Astrocyte of the cerebellum (primary cell): Measurements from ENCODE around the gene SLC29A3.

Experiments
- DNase-seq: peaks from one replicate; pipeline ENCODE4 v3.0.0-alpha.2; 2011; ENCODE audit warnings: low read depth
- H3K4me3 ChIP-seq: 2 replicates; pipeline ENCODE4 v1.5.1; 2011; ENCODE audit warnings: mild to moderate bottlenecking, low read depth, low read length, moderate library complexity
- in situ Hi-C: cut with HindIII; loops from 2 replicates; pipeline ENCODE4 v1.10.0; 2017; ENCODE audit warnings: low sequenced_read_pairs
- TF ChIP-seq, protein P1 (sequence below): IDR thresholded peaks from 2 replicates; pipeline ENCODE4 v1.5.1; 2012; ENCODE audit warnings: low read length, low read depth, moderate library complexity, mild to moderate bottlenecking; ENCODE audit errors: missing control alignments

The SLC29A3 gene

DNA sequence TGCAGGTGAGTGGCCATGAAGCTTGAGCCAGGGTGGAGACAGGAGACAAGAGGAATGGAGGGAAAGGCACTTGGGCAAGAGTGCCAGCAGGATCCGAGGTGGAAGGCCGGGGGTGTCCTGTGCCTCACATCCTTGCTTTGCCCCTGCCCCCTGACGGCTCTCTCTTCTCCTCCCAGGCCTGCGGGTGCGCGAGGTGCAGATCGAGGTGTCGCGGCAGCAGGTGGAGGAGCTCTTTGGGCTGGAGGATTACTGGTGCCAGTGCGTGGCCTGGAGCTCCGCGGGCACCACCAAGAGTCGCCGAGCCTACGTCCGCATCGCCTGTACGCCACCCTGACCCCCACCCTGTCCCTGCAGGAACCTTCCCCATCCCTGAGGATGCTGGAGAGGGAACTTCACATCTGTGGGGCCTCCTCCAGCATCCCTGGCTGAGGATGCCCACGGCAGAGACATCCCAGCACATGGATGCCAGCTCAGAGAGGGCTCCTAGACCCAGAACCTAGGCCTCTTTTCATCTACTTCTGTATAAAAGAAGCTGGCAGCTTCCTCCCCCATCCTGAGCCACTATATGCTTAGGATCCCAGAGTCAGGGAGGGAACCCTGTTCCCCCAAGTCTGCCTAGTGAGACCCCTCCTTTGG, 34.4 kb upstream of the SLC29A3 start:
- TF ChIP-seq, protein P1, sequence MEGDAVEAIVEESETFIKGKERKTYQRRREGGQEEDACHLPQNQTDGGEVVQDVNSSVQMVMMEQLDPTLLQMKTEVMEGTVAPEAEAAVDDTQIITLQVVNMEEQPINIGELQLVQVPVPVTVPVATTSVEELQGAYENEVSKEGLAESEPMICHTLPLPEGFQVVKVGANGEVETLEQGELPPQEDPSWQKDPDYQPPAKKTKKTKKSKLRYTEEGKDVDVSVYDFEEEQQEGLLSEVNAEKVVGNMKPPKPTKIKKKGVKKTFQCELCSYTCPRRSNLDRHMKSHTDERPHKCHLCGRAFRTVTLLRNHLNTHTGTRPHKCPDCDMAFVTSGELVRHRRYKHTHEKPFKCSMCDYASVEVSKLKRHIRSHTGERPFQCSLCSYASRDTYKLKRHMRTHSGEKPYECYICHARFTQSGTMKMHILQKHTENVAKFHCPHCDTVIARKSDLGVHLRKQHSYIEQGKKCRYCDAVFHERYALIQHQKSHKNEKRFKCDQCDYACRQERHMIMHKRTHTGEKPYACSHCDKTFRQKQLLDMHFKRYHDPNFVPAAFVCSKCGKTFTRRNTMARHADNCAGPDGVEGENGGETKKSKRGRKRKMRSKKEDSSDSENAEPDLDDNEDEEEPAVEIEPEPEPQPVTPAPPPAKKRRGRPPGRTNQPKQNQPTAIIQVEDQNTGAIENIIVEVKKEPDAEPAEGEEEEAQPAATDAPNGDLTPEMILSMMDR: no peak
- no peak for DNase-seq
- in situ Hi-C loops: no loop called here
- no peak overlapping the region for H3K4me3 ChIP-seq

DNA sequence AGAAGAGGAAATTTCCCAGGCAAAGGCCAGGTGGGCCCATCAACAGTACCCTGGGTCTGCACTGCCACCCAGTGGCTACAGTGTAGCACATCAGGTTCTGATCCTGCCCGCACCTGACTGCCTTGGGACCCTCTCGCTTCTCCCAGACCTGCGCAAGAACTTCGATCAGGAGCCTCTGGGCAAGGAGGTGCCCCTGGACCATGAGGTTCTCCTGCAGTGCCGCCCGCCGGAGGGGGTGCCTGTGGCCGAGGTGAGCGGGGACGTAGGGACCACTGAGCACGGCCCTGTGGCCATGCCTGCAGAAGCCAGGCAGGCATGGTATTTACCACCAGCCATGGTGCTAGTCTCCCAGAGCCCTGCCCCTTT, 33.9 kb upstream of the SLC29A3 start:
- in situ Hi-C loops: no loop called here
- no peak overlapping the region for H3K4me3 ChIP-seq
- TF ChIP-seq, protein P1: peak; percentile 78
- DNase-seq: no peak

DNA sequence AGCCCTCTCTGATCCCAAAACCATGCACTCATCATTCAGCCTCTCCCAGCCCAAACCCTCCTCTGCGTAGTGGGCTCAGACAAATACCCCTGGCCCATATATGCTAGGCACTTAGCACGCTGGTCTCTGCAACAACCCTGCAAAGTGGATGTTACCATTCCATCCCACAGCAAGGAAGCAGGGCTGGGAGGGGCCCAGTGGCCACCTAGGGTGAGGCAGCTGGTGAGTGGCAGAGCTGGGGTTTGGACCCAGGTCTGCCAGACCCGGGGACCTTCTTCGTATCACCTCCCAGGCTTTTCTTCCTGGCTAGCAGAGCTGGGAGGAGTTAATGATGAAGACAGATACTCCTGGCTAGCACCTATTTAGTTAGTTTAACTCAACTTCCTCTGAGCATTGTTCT, 33.1 kb upstream of the SLC29A3 start:
- H3K4me3 ChIP-seq: no peak overlapping the region
- TF ChIP-seq, protein P1: no peak
- in situ Hi-C loops: no loop called here
- DNase-seq: no peak

DNA sequence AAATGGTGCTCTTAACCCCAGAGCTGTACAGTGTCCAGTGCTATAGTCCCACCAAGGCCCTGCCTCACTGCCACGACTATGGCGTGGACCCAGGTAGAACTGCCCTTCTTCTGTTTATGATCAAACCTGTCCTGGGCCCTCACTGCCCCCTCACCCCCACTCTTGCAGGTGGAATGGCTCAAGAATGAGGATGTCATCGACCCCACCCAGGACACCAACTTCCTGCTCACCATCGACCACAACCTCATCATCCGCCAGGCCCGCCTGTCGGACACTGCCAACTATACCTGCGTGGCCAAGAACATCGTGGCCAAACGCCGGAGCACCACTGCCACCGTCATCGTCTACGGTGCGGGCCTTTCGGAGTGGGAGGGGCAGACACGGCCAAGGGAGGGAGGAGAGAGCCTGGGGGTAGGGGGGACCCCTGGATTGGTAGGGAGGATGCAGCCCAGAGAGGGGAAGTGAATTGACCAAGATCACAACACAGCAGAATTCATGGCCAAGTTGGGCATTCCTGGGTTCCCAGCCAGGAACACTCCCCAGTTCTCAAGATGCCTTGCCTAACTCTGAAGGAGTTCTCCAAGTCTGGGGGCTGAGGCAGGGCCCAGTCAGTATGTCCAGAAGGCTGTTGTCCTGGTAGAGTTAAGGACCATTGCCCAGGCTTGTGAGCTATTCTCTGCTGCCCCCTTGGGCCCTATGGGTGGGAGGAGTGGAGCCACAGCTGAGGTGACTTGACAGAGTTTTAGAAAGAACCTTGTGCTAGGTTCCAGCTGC, 32.4 kb upstream of the SLC29A3 start:
- no peak overlapping the region for H3K4me3 ChIP-seq
- DNase-seq: no peak
- in situ Hi-C loops: no loop called here

DNA sequence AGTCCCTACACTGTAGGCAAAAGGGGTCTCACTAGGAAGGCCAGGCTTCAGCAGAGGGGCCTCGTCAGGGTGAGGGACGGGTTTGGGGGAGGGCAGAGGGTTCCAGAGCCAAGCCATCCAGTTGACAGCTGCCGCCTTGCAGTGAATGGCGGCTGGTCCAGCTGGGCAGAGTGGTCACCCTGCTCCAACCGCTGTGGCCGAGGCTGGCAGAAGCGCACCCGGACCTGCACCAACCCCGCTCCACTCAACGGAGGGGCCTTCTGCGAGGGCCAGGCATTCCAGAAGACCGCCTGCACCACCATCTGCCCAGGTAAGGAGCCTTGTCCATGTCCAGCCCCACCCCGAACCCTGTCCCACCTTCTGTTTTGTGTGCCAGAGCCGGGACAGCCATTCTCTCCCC, 31.6 kb upstream of the SLC29A3 start:
- no peak overlapping the region for H3K4me3 ChIP-seq
- TF ChIP-seq, protein P1: no peak
- DNase-seq: no peak
- in situ Hi-C loops: no loop called here

More for the DNA sequence above, 32.4 kb upstream of the SLC29A3 start:
- TF ChIP-seq, protein P1: no peak

DNA sequence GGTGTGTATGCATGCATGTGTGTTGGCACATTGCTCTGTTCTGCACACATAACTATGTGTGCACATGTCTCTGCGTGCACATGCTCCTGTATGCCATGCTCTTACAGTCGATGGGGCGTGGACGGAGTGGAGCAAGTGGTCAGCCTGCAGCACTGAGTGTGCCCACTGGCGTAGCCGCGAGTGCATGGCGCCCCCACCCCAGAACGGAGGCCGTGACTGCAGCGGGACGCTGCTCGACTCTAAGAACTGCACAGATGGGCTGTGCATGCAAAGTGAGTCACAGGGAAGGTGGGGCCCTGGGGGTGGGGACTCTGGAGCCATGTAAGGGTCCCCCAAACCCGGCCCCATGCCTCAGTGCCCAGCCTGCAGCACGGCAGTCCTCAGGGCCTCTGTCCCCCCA, 30.6 kb upstream of the SLC29A3 start:
- in situ Hi-C loops: no loop called here
- TF ChIP-seq, protein P1: no peak
- no peak overlapping the region for H3K4me3 ChIP-seq
- no peak for DNase-seq
